ENCODE results near the gene NACC2.

NACC2 gene

GRCh38 chr9:135963938-135964337 is 131.2 kb downstream of the NACC2 start:
- no peak for DNase-seq (ENCODE audit: low read depth in 3 of 3, low spot score in 1 of 3)

- no peak for DNase-seq (ENCODE audit: low read depth in 3 of 3, low spot score in 1 of 3)
These were observed 131.8 kb downstream of the NACC2 start for GRCh38 chr9:135963338-135963737.

DNA sequence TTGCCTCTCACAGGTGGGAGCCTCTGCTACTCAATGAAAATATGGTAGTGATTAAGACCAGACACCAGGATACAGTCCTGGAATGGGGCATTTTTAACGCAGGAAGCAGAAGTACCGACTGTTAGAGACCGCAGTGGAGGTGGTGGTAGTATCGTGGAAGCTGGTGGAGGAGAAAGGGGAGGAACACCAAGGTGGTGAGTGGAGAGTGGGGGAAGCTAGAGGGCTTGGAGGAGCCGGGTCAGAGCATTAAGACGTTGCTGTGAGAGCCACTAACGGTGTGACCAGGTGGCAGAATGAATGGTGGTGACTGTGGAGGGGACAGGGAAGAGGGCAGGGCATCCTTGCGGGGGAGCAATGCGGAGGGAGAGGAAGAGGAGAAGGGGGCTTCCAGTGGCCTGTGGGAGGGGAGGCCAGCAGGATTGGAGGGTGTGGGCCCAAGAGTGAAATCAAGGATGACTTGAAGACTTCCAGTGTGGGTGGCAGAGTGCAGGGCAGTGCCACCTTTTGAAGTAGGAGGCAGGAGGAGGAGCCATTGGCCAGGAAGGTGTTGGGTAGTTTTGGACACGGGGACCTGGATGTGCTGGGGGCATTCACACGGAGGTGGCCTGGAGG is 132.3 kb downstream of the NACC2 start:
- no peak for DNase-seq (ENCODE audit: low read depth in 3 of 3, low spot score in 1 of 3)

DNA sequence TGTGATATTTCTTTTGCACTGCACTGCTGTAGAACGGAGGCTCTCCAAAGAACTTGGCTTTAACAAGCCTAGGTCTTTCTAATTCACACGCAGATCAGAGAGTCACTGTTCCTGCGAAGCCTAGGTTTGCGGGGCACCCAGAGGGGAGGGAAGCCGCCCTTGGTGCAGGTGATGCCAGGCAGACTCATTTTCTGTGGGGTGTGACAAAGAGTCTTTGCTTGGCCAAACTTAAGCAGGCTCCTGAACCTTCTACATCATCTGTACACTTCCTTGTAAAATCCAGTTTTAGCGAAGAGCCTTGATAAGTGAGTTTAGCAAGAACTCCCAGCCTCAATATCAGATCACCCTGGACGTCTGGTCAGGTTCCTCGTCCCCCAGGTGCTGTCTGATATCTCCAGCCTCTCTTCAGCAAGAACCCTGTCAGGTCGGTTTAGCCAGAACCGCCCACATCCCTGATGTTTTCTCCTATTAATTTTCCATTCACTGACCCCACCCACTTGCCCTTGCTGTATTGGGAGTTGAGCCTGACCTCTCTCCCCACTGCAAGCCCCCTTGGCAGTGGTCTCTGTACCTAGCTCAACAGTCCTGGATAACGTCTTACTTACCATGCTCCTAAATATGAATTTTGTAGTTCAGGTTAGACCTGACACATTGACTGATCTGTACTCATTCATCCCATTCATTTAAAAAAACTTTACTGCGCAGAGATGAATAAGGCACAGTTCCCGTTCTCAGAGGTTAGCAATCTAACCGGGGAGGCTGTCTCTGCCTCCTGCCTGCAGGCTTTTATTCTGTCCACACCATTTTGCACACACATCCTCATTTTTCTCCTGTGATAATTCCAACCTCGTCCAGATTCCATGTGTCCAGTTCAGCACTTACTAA is 133.0 kb downstream of the NACC2 start:
- DNase-seq (ENCODE audit: low read depth in 3 of 3, low spot score in 1 of 3) = no peak

- DNase-seq (ENCODE audit: low read depth in 3 of 3, low spot score in 1 of 3) = peak; percentile 84 to 91 (median 90)
These were observed 133.8 kb downstream of the NACC2 start, which contains the start of gene UBAC1 for GRCh38 chr9:135961277-135961715. Gene UBAC1, minus strand, starts transcription at chr9:135961373. Its CDS starts 211 bp downstream, at chr9:135961162.

GRCh38 chr9:135960411-135961276 is 134.4 kb downstream of the NACC2 start:
- DNase-seq (ENCODE audit: low read depth in 3 of 3, low spot score in 1 of 3) = no peak

DNA sequence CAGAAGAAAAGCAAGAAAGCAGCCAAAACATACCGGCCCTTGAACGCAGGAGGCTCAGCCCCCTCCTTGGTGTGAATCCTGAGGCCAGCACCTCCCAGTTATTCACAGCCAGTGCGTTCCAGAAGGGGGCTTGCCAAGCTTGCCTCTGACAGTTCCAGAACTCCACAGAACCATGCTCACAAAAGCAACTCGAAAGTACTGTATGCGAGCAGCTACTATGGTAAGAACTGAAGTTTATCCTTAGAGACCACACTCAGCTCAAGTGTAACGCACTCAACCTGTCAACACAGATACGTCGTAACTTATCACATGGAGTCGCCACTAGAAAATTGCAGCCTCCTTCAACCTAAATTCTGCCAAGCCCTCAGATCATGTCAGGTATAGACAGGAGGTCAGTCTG is 135.3 kb downstream of the NACC2 start:
- no peak for DNase-seq (ENCODE audit: low read depth in 3 of 3, low spot score in 1 of 3)

- no peak for DNase-seq (ENCODE audit: low read depth in 3 of 3, low spot score in 1 of 3)
These were observed 136.6 kb downstream of the NACC2 start for GRCh38 chr9:135958485-135958884.

DNA sequence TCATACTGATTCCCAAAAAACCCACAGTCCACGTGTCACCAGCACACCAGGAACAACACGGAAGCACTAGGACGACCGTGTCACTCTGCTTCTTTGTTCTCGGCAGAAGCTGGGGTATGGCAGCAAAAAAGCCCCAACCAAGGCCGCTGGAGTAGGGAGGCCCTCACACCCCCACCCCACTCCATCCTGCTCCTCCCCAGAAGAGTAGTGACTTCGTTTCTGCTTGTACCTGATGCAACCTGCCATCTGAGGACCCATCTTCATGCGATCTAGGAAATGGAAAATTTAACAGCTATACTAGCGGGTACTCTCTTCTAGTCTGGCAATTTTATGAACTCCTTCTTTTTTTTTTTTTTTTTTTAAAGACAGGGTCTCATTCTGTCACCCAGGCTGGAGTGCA is 137.7 kb downstream of the NACC2 start:
- DNase-seq (ENCODE audit: low read depth in 3 of 3, low spot score in 1 of 3) = no peak

DNA sequence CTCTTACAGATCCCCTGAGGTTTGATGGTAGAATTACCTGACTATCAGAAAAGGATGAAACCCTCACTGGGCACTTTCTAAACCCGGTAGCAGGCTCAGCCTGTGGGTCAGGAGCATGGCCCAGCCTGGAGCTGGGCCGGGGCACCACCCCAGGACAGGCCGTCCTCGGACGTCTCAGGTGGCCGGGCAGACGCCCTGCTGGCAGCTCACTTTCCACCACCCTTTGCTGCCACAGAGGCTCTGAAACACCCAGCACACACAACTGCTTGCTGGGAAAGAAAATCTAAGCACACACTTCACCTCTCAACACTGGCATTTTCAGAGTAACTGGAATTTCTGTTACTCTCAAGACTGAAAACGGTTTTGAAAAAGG is 138.3 kb downstream of the NACC2 start:
- no peak for DNase-seq (ENCODE audit: low read depth in 3 of 3, low spot score in 1 of 3)

All from stimulated activated CD4-positive, alpha-beta T cell treated with anti-CD3 and anti-CD28 coated beads, TNF-alpha, amount 100 ng/mL, for 1 hour (primary cell).